K562 (cell line): Measurements from ENCODE around the gene ZNHIT3.

Experiments
- BHLHE40 ChIP-seq: IDR thresholded peaks from 2 replicates; pipeline ENCODE4 v1.6.1; 2011; ENCODE audit warnings: low read length, improper control_type of control experiment
- CHD4 ChIP-seq: fragments of 200-600 bp; sonication (generic); IDR thresholded peaks from 3 replicates; pipeline ENCODE4 v1.6.1; 2012; ENCODE audit warnings: low read depth, mild to moderate bottlenecking, mixed read lengths, low read length, inconsistent platforms; ENCODE audit not compliant: insufficient read depth, insufficient replicate concordance, poor library complexity, severe bottlenecking
- FIP1L1 ChIP-seq: fragments of 200-400 bp; formaldehyde crosslinking; IDR thresholded peaks from 2 replicates; pipeline ENCODE4 v1.6.1; 2018; ENCODE audit warnings: mild to moderate bottlenecking, low read depth, low read length; ENCODE audit not compliant: poor library complexity, severe bottlenecking
- HMBOX1 ChIP-seq: sonication (generic); IDR thresholded peaks from 2 replicates; pipeline ENCODE4 v1.6.1; 2016
- MAFF ChIP-seq: IDR thresholded peaks from 2 replicates; pipeline ENCODE4 v1.6.1; 2012; ENCODE audit warnings: low read length, improper control_type of control experiment
- NFIC ChIP-seq: fragments of 450-650 bp; IDR thresholded peaks from 2 replicates; pipeline ENCODE4 v1.6.1; 2017; ENCODE audit warnings: mild to moderate bottlenecking, inconsistent platforms
- PHF20 ChIP-seq: fragments of 450-650 bp; IDR thresholded peaks from 2 replicates; pipeline ENCODE4 v1.6.1; 2018; ENCODE audit not compliant: partially characterized antibody
- POLR2AphosphoS2 ChIP-seq: IDR thresholded peaks from 2 replicates; pipeline ENCODE4 v1.6.1; 2012; ENCODE audit warnings: low read length, improper control_type of control experiment
- SFPQ ChIP-seq: fragments of 200-400 bp; formaldehyde crosslinking; IDR thresholded peaks from 2 replicates; pipeline ENCODE4 v1.6.1; 2017; ENCODE audit warnings: mild to moderate bottlenecking, low read depth, low read length, moderate library complexity
- SMC3 ChIP-seq: conservative IDR thresholded peaks from 2 replicates; pipeline ENCODE4 v1.6.1; 2011; ENCODE audit warnings: low read depth, low read length, improper control_type of control experiment; ENCODE audit not compliant: insufficient read depth
- SPI1 ChIP-seq: IDR thresholded peaks from 2 replicates; pipeline ENCODE4 v1.6.1; 2011; ENCODE audit warnings: low read depth, low read length, control low read depth, borderline replicate concordance
- TCF3 ChIP-seq: sonication (generic); formaldehyde crosslinking; IDR thresholded peaks from 2 replicates; pipeline ENCODE4 v1.4.0; 2020; ENCODE audit warnings: mild to moderate bottlenecking, missing genetic modification reagents
- ZNF212 ChIP-seq: fragments of 450-650 bp; formaldehyde crosslinking; IDR thresholded peaks from 2 replicates; pipeline ENCODE4 v1.4.0; 2020; ENCODE audit warnings: mild to moderate bottlenecking

GRCh38 chr17:36459601-36460000 is 26.9 kb upstream of the ZNHIT3 start:
- TF ChIP-seq SMC3 (no peak), SFPQ (no peak), TCF3 (no peak), MAFF (no peak), FIP1L1 (no peak), CHD4 (no peak), BHLHE40 (no peak), HMBOX1 (no peak), POLR2AphosphoS2 (no peak), NFIC (no peak), PHF20 (no peak), ZNF212 (no peak), SPI1 (no peak)
